Stimulated activated naive CD8-positive, alpha-beta T cell treated with anti-CD3 and anti-CD28 coated beads, Interleukin-15, amount 100 ng/mL, for 72 hours (primary cell): ENCODE measurements around the gene KREMEN2.
A peak's percentile ranks its signal among the peaks of the same experiment; 100 is the strongest.

Source experiments
- ATAC-seq: fragments of 150-1000 bp; cut with Tn5 transposase; 2 replicates; pipeline ENCODE4 v1.10.0; 2021; ENCODE audit warnings: mild to moderate bottlenecking, moderate library complexity
- DNase-seq, 2 donors: peaks; one replicate each; pipeline ENCODE4 v3.0.0; 2021 to 2022
- H3K27ac Mint-ChIP-seq, 2 donors: one replicate each; pipeline ENCODE4 v1.8.0; 2022; ENCODE audit warnings: mild to moderate bottlenecking in 2 of 2, mixed read lengths in 2 of 2, moderate library complexity in 2 of 2
- H3K27me3 Mint-ChIP-seq: one replicate; pipeline ENCODE4 v1.8.0; 2022; ENCODE audit warnings: mixed read lengths
- H3K4me1 Mint-ChIP-seq: one replicate; pipeline ENCODE4 v1.8.0; 2022; ENCODE audit warnings: mild to moderate bottlenecking, mixed read lengths
- H3K4me3 Mint-ChIP-seq, 2 donors: one replicate each; pipeline ENCODE4 v1.8.0; 2022; ENCODE audit warnings: mild to moderate bottlenecking in 2 of 2, mixed read lengths in 2 of 2, moderate library complexity in 1 of 2
- H3K9me3 Mint-ChIP-seq, 2 donors: one replicate each; pipeline ENCODE4 v1.8.0; 2022; ENCODE audit warnings: mixed read lengths in 2 of 2

KREMEN2 gene

GRCh38 chr16:2976673-2977072 is 12.6 kb downstream of the KREMEN2 start:
- ATAC-seq (no peak), DNase-seq (no peak)
- no peak overlapping the region for H3K4me3 Mint-ChIP-seq
- no peak overlapping the region for H3K27ac Mint-ChIP-seq
- H3K4me1 Mint-ChIP-seq: peaks cover 49% of the 10 kb centered on the region
- H3K9me3 Mint-ChIP-seq: no peaks in the 10 kb centered on the region
- H3K27me3 Mint-ChIP-seq: no peaks in the 10 kb centered on the region

- Mint-ChIP-seq H3K4me3 (no peak overlapping the region), H3K9me3 (no peaks in the 10 kb centered on the region), H3K4me1 (peaks cover 52% of the 10 kb centered on the region), H3K27me3 (peaks cover 5% of the 10 kb centered on the region), H3K27ac (no peak overlapping the region)
- no peak for DNase-seq
- no peak for ATAC-seq
Observed at GRCh38 chr16:2977440-2977839, 13.4 kb downstream of the KREMEN2 start.

- peak; percentile 35 for ATAC-seq
- peaks cover 19% of the 10 kb centered on the region for H3K27me3 Mint-ChIP-seq
- no peaks in the 10 kb centered on the region for H3K9me3 Mint-ChIP-seq
- H3K4me1 Mint-ChIP-seq: peaks cover 55% of the 10 kb centered on the region
- DNase-seq: peak in 1 of 2 donors; percentile 41
- H3K4me3 Mint-ChIP-seq: peak overlapping the region; percentile 92 to 95
- peak overlapping the region; percentile 83 to 94 for H3K27ac Mint-ChIP-seq
Observed at GRCh38 chr16:2979669-2980226, 15.7 kb downstream of the KREMEN2 start.

GRCh38 chr16:2980227-2981176 is 16.4 kb downstream of the KREMEN2 start, which contains the start of gene PKMYT1:
PKMYT1 (minus strand) TSS chr16:2980446; CDS start chr16:2979657, 789 bp downstream.
- DNase-seq (peak; percentile 95 to 98), ATAC-seq (peak; percentile 88)
- peak within 1 kb of the TSS; percentile 92 to 95 for H3K4me3 Mint-ChIP-seq
- H3K9me3 Mint-ChIP-seq: no peaks in the 10 kb centered on the region
- peak within 1 kb of the TSS; percentile 86 to 94 for H3K27ac Mint-ChIP-seq
- H3K27me3 Mint-ChIP-seq: peaks cover 19% of the 10 kb centered on the region
- peaks cover 55% of the 10 kb centered on the region for H3K4me1 Mint-ChIP-seq

- Mint-ChIP-seq H3K4me3 (peak overlapping the region; percentile 92 to 95), H3K27ac (peak overlapping the region; percentile 86 to 93), H3K27me3 (peaks cover 22% of the 10 kb centered on the region), H3K9me3 (no peaks in the 10 kb centered on the region), H3K4me1 (peaks cover 53% of the 10 kb centered on the region)
- DNase-seq: no peak
- no peak for ATAC-seq
Observed at GRCh38 chr16:2981177-2981898, 17.3 kb downstream of the KREMEN2 start.

GRCh38 chr16:2981899-2982250 is 17.8 kb downstream of the KREMEN2 start:
- peak overlapping the region; percentile 75 to 95 for H3K4me3 Mint-ChIP-seq
- no peak for ATAC-seq
- DNase-seq: no peak
- H3K9me3 Mint-ChIP-seq: no peaks in the 10 kb centered on the region
- H3K27me3 Mint-ChIP-seq: peaks cover 27% of the 10 kb centered on the region
- peak overlapping the region; percentile 0 to 92 for H3K27ac Mint-ChIP-seq
- peaks cover 48% of the 10 kb centered on the region for H3K4me1 Mint-ChIP-seq

- Mint-ChIP-seq H3K9me3 (no peaks in the 10 kb centered on the region), H3K27ac (peak overlapping the region in 1 of 2 donors; percentile 82), H3K4me1 (peaks cover 43% of the 10 kb centered on the region), H3K27me3 (peaks cover 28% of the 10 kb centered on the region), H3K4me3 (peak overlapping the region in 1 of 2 donors; percentile 24)
- DNase-seq (no peak), ATAC-seq (no peak)
Observed at GRCh38 chr16:2982402-2982801, 18.3 kb downstream of the KREMEN2 start.

GRCh38 chr16:2983706-2984136 is 19.6 kb downstream of the KREMEN2 start:
- peak; percentile 57 to 67 for DNase-seq
- peaks cover 34% of the 10 kb centered on the region for H3K4me1 Mint-ChIP-seq
- no peak overlapping the region for H3K27ac Mint-ChIP-seq
- peak; percentile 54 for ATAC-seq
- H3K9me3 Mint-ChIP-seq: no peaks in the 10 kb centered on the region
- H3K27me3 Mint-ChIP-seq: peaks cover 28% of the 10 kb centered on the region
- peak overlapping the region; percentile 49 to 59 for H3K4me3 Mint-ChIP-seq

GRCh38 chr16:2985462-2985861 is 21.4 kb downstream of the KREMEN2 start:
- DNase-seq: no peak
- Mint-ChIP-seq H3K27ac (no peak overlapping the region), H3K4me1 (peaks cover 27% of the 10 kb centered on the region), H3K9me3 (no peaks in the 10 kb centered on the region), H3K4me3 (no peak overlapping the region), H3K27me3 (peaks cover 41% of the 10 kb centered on the region)
- ATAC-seq: no peak

GRCh38 chr16:2985893-2986355 is 21.8 kb downstream of the KREMEN2 start:
- Mint-ChIP-seq H3K9me3 (no peaks in the 10 kb centered on the region), H3K27ac (no peak overlapping the region), H3K27me3 (peaks cover 41% of the 10 kb centered on the region), H3K4me3 (no peak overlapping the region), H3K4me1 (peaks cover 24% of the 10 kb centered on the region)
- DNase-seq (no peak), ATAC-seq (no peak)

GRCh38 chr16:2986623-2987188 is 22.6 kb downstream of the KREMEN2 start:
- Mint-ChIP-seq H3K27ac (peak overlapping the region in 1 of 2 donors; percentile 68), H3K4me3 (no peak overlapping the region), H3K27me3 (peaks cover 41% of the 10 kb centered on the region), H3K4me1 (peaks cover 17% of the 10 kb centered on the region), H3K9me3 (no peaks in the 10 kb centered on the region)
- no peak for ATAC-seq
- DNase-seq: no peak

- DNase-seq (no peak), ATAC-seq (no peak)
- no peak overlapping the region for H3K4me3 Mint-ChIP-seq
- no peaks in the 10 kb centered on the region for H3K9me3 Mint-ChIP-seq
- no peak overlapping the region for H3K27ac Mint-ChIP-seq
- H3K4me1 Mint-ChIP-seq: peaks cover 11% of the 10 kb centered on the region
- peaks cover 37% of the 10 kb centered on the region for H3K27me3 Mint-ChIP-seq
Observed at GRCh38 chr16:2987286-2987685, 23.2 kb downstream of the KREMEN2 start.

GRCh38 chr16:2987833-2988232 is 23.8 kb downstream of the KREMEN2 start:
- DNase-seq (no peak), ATAC-seq (no peak)
- Mint-ChIP-seq H3K4me1 (peaks cover 7% of the 10 kb centered on the region), H3K27ac (no peak overlapping the region), H3K9me3 (no peaks in the 10 kb centered on the region), H3K4me3 (no peak overlapping the region), H3K27me3 (peaks cover 31% of the 10 kb centered on the region)

- ATAC-seq (no peak), DNase-seq (no peak)
- peaks cover 26% of the 10 kb centered on the region for H3K27me3 Mint-ChIP-seq
- no peak overlapping the region for H3K4me3 Mint-ChIP-seq
- peaks cover 4% of the 10 kb centered on the region for H3K4me1 Mint-ChIP-seq
- H3K9me3 Mint-ChIP-seq: no peaks in the 10 kb centered on the region
- H3K27ac Mint-ChIP-seq: no peak overlapping the region
Observed at GRCh38 chr16:2988590-2989099, 24.6 kb downstream of the KREMEN2 start.

GRCh38 chr16:2990891-2991290 is 26.8 kb downstream of the KREMEN2 start:
- Mint-ChIP-seq H3K4me3 (no peak overlapping the region), H3K4me1 (no peaks in the 10 kb centered on the region), H3K27me3 (peaks cover 22% of the 10 kb centered on the region), H3K27ac (no peak overlapping the region), H3K9me3 (no peaks in the 10 kb centered on the region)
- DNase-seq: no peak
- no peak for ATAC-seq
